Measurements from ENCODE around the gene PNMA6F. TPM values are rescaled to one million over a fixed set of nuclear protein-coding genes. Genes with fewer than 3 reads are reported as not detected.

Gene PNMA6F
- total RNA-seq, 2 donors from 2014 or later, result not detected

DNA sequence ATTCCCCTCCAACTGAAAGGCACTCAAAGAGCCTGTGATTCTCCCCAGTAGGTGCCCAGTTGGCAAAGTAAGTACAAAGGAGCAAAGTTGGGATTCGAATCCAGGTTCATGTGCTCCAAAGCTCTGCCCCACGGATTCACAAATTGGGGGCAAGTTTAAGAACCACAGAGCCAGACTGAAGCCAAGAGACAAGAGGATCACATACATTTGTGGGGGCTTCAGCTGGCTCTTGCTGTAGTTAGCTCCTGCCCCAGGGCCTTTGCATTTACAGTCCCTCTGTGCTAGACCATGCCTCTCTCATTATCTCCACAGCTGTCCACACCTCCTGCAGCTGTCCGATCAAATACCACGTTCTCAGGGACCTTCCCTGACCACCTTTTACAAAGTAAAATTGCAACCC, 18.8 kb downstream of the PNMA6F start:
- H3K27me3 ChIP-seq (ENCODE audit: control insufficient read depth, insufficient read depth, low read length, poor library complexity, severe bottlenecking), result peaks cover 6% of the 10 kb centered on the region
- H3K4me1 Mint-ChIP-seq, result peaks cover 8% of the 10 kb centered on the region
- 94% methylated on average over 4 of the region's 4 CpGs; no CpG with 5 or more reads in 1 of the 2 experiments for WGBS, 2 experiments (ENCODE audit: insufficient coverage in 1 of 2, insufficient read length in 1 of 2)
- no peak overlapping the region for H3K4me3 Mint-ChIP-seq
- no peak overlapping the region for H3K9ac ChIP-seq (ENCODE audit: extremely low read depth, low read length, poor library complexity, severe bottlenecking)
- H3K27me3 Mint-ChIP-seq (ENCODE audit: insufficient read depth), result peaks cover 32% of the 10 kb centered on the region
- H3K27ac ChIP-seq (ENCODE audit: low read depth, low read length), result no peak overlapping the region
- TF ChIP-seq, protein P1, sequence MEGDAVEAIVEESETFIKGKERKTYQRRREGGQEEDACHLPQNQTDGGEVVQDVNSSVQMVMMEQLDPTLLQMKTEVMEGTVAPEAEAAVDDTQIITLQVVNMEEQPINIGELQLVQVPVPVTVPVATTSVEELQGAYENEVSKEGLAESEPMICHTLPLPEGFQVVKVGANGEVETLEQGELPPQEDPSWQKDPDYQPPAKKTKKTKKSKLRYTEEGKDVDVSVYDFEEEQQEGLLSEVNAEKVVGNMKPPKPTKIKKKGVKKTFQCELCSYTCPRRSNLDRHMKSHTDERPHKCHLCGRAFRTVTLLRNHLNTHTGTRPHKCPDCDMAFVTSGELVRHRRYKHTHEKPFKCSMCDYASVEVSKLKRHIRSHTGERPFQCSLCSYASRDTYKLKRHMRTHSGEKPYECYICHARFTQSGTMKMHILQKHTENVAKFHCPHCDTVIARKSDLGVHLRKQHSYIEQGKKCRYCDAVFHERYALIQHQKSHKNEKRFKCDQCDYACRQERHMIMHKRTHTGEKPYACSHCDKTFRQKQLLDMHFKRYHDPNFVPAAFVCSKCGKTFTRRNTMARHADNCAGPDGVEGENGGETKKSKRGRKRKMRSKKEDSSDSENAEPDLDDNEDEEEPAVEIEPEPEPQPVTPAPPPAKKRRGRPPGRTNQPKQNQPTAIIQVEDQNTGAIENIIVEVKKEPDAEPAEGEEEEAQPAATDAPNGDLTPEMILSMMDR (conservative IDR thresholded peaks at IDR 0.05), result no peak
- H3K36me3 ChIP-seq (ENCODE audit: control insufficient read depth, insufficient read depth, low read length), result no peaks in the 10 kb centered on the region
- no peak overlapping the region for H3K4me3 ChIP-seq (ENCODE audit: low read length)
- H3K4me1 ChIP-seq (ENCODE audit: control insufficient read depth, insufficient read depth, low read length), result no peaks in the 10 kb centered on the region
- DNase-seq, result no peak
- H3K9me3 ChIP-seq (ENCODE audit: control insufficient read depth, low read length), result no peaks in the 10 kb centered on the region
- H3K27ac Mint-ChIP-seq, result no peak overlapping the region
- peaks cover 77% of the 10 kb centered on the region for H3K9me3 Mint-ChIP-seq
- no peaks in the 10 kb centered on the region for H3K36me3 Mint-ChIP-seq (ENCODE audit: low read depth)

DNA sequence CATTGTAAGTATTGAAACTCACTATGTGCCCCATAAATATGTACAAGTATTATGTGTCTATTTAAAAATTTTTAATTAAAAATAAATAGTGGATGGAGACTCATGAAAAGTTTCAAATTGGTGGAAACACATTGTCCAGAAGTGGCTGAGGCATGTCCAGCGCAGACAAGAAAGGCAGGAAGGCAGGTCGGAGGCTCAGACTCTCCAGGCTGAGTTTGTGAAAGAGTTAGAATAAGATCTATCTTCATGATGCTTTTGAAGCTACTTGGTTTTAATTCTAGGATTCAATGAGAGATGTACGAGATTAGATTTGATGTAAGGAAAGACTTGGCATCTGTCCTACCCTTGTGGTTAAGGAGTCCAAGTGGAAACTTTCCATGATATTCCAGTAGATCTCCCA, 19.8 kb downstream of the PNMA6F start:
- Mint-ChIP-seq H3K27me3 (ENCODE audit: insufficient read depth) (peaks cover 32% of the 10 kb centered on the region), H3K4me3 (no peak overlapping the region), H3K9me3 (peaks cover 67% of the 10 kb centered on the region), H3K27ac (no peak overlapping the region), H3K4me1 (peaks cover 8% of the 10 kb centered on the region), H3K36me3 (ENCODE audit: low read depth) (no peaks in the 10 kb centered on the region)
- Histone ChIP-seq H3K4me1 (ENCODE audit: control insufficient read depth, insufficient read depth, low read length) (no peaks in the 10 kb centered on the region), H3K9me3 (ENCODE audit: control insufficient read depth, low read length) (no peaks in the 10 kb centered on the region), H3K36me3 (ENCODE audit: control insufficient read depth, insufficient read depth, low read length) (no peaks in the 10 kb centered on the region), H3K9ac (ENCODE audit: extremely low read depth, low read length, poor library complexity, severe bottlenecking) (no peak overlapping the region), H3K4me3 (ENCODE audit: low read length) (no peak overlapping the region), H3K27me3 (ENCODE audit: control insufficient read depth, insufficient read depth, low read length, poor library complexity, severe bottlenecking) (peaks cover 6% of the 10 kb centered on the region), H3K27ac (ENCODE audit: low read depth, low read length) (no peak overlapping the region)
- TF ChIP-seq, protein P1 (conservative IDR thresholded peaks at IDR 0.05), result no peak
- WGBS, 2 experiments (ENCODE audit: insufficient coverage in 1 of 2, insufficient read length in 1 of 2), result 94 to 100% methylated on average over 2 to 3 of the region's 3 CpGs
- no peak for DNase-seq

DNA sequence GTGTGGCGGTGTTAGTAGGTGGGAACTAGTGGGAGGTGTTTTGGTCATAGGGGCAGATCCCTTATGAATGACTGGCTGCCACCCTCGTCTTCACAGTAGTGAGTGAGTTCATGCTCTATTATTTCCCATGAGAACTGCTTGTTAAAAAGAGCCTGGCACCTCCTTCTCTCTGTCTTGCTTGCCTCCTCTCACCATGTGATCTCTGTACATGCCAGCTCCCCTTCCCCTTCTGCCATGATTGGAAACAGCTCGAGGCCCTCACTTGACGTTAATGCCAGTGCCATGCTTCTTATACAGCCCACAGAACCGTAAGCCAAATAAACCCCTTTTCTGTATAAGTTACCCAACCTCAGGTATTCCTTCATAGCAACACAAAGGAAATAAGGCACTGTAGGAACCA, 21.7 kb downstream of the PNMA6F start:
- Histone ChIP-seq H3K27me3 (ENCODE audit: control insufficient read depth, insufficient read depth, low read length, poor library complexity, severe bottlenecking) (peaks cover 6% of the 10 kb centered on the region), H3K4me3 (ENCODE audit: low read length) (no peak overlapping the region), H3K36me3 (ENCODE audit: control insufficient read depth, insufficient read depth, low read length) (no peaks in the 10 kb centered on the region), H3K9ac (ENCODE audit: extremely low read depth, low read length, poor library complexity, severe bottlenecking) (no peak overlapping the region), H3K4me1 (ENCODE audit: control insufficient read depth, insufficient read depth, low read length) (no peaks in the 10 kb centered on the region), H3K27ac (ENCODE audit: low read depth, low read length) (no peak overlapping the region), H3K9me3 (ENCODE audit: control insufficient read depth, low read length) (no peaks in the 10 kb centered on the region)
- no peak for DNase-seq
- WGBS, 2 experiments (ENCODE audit: insufficient coverage in 1 of 2, insufficient read length in 1 of 2), result 88% methylated on average over 4 of the region's 5 CpGs; no CpG with 5 or more reads in 1 of the 2 experiments
- H3K36me3 Mint-ChIP-seq (ENCODE audit: low read depth), result no peaks in the 10 kb centered on the region
- peaks cover 10% of the 10 kb centered on the region for H3K4me1 Mint-ChIP-seq
- no peak overlapping the region for H3K4me3 Mint-ChIP-seq
- TF ChIP-seq, protein P1 (conservative IDR thresholded peaks at IDR 0.05), result no peak
- H3K9me3 Mint-ChIP-seq, result peaks cover 66% of the 10 kb centered on the region
- peaks cover 26% of the 10 kb centered on the region for H3K27me3 Mint-ChIP-seq (ENCODE audit: insufficient read depth)
- H3K27ac Mint-ChIP-seq, result no peak overlapping the region
